GM12878 (cell line): Measurements from ENCODE around the gene COL15A1. TPM values are rescaled to one million over a fixed set of nuclear protein-coding genes. Genes with fewer than 3 reads are reported as not detected.

Experiments used
- ATAC-seq: fragments of 200-7000 bp; cut with Tn5 transposase; 3 replicates; pipeline ENCODE4 v1.9.1; 2020; ENCODE audit warnings: mild to moderate bottlenecking, moderate library complexity
- BruUV-seq: library from RNA; stranded (reverse); fragments of 400-500 nt; replicated peaks from 2 replicates; lab custom pipeline; 2021; lab: Mats Ljungman, UMichigan
- CTCF ChIA-PET: fragments of 300-600 bp; sonication (Branson Sonifier 250); formaldehyde crosslinking; extraction: SDS; loops from one replicate; lab custom pipeline; 2021; ENCODE audit warnings: inconsistent platforms; lab: Yijun Ruan, JAX
- POLR2A ChIA-PET: fragments of 350-600 bp; formaldehyde crosslinking; extraction: SDS; loops from one replicate; lab custom pipeline; 2021; ENCODE audit warnings: inconsistent platforms; lab: Charles Lee
- RAD21 ChIA-PET: fragments of 300-600 bp; sonication (Branson Sonifier 250); formaldehyde crosslinking; loops from one replicate; lab custom pipeline; 2023; ENCODE audit warnings: antibody characterized with exemption; ENCODE audit not compliant: unreplicated experiment; lab: Charles Lee
- SMC1A ChIA-PET: fragments of 300-600 bp; sonication (Branson Sonifier 250); formaldehyde crosslinking; loops from one replicate; lab custom pipeline; 2023; ENCODE audit not compliant: unreplicated experiment, uncharacterized antibody; lab: Charles Lee
- DNase-seq: peaks from one replicate; pipeline ENCODE4 v3.0.0-alpha.2; 2011; ENCODE audit warnings: low read depth, low spot score
- FAIRE-seq: peaks from 3 replicates; lab custom pipeline; 2011; peaks lifted over from hg19 to GRCh38; lab: Jason Lieb, UNC
- H2AFZ ChIP-seq: 2 replicates; pipeline ENCODE4 v1.6.0; 2011; ENCODE audit warnings: low read depth, low read length, control low read depth; ENCODE audit not compliant: control insufficient read depth
- H3K27ac ChIP-seq: 2 replicates; pipeline ENCODE4 v1.5.1; 2011; ENCODE audit warnings: control low read depth; ENCODE audit not compliant: control insufficient read depth, insufficient read depth
- H3K27me3 ChIP-seq, 2 experiments: replicated peaks in 1 of 2; 2 replicates each; pipeline versions ENCODE4 v1.6.0 to v1.6.1; 2011; ENCODE audit warnings: low read length in 1 of 2; ENCODE audit not compliant: control insufficient read depth in 2 of 2, insufficient read depth in 2 of 2
- H3K36me3 ChIP-seq, 2 experiments: 2 replicates each; pipeline ENCODE4 v1.5.1; 2011; ENCODE audit warnings: low read length in 1 of 2; ENCODE audit not compliant: control insufficient read depth in 2 of 2, insufficient read depth in 2 of 2
- H3K4me1 ChIP-seq: 2 replicates; pipeline ENCODE4 v1.6.1; 2011; ENCODE audit warnings: mild to moderate bottlenecking, low read length, moderate library complexity, mixed read lengths; ENCODE audit not compliant: control insufficient read depth, insufficient read depth
- H3K4me2 ChIP-seq: 2 replicates; pipeline ENCODE4 v1.6.0; 2011; ENCODE audit warnings: control low read depth; ENCODE audit not compliant: control insufficient read depth, insufficient read depth
- H3K4me3 ChIP-seq: fragments of 200-600 bp; sonication (generic); 2 replicates; pipeline ENCODE4 v1.5.1; 2016
- H3K79me2 ChIP-seq: 2 replicates; pipeline ENCODE4 v1.6.0; 2011; ENCODE audit warnings: low read length; ENCODE audit not compliant: control insufficient read depth, insufficient read depth
- H3K9ac ChIP-seq: 2 replicates; pipeline ENCODE4 v1.8.0; 2011; ENCODE audit warnings: low read length, control low read depth, mixed read lengths; ENCODE audit not compliant: control insufficient read depth, insufficient read depth
- H3K9me3 ChIP-seq: replicated peaks from 3 replicates; pipeline ENCODE4 v1.5.1; 2011; ENCODE audit warnings: mild to moderate bottlenecking, low read length; ENCODE audit not compliant: control insufficient read depth, insufficient read depth
- H4K20me1 ChIP-seq: 2 replicates; pipeline ENCODE4 v1.6.0; 2011; ENCODE audit not compliant: control insufficient read depth, insufficient read depth
- BACH1 ChIP-seq: fragments of 450-650 bp; IDR thresholded peaks from 2 replicates; pipeline ENCODE4 v1.6.1; 2017; ENCODE audit warnings: mild to moderate bottlenecking, borderline replicate concordance
- DPF2 ChIP-seq: fragments of 450-650 bp; IDR thresholded peaks from 2 replicates; pipeline ENCODE4 v1.6.1; 2017; ENCODE audit warnings: mild to moderate bottlenecking
- E4F1 ChIP-seq: fragments of 450-650 bp; IDR thresholded peaks from 2 replicates; pipeline ENCODE4 v1.6.1; 2018; ENCODE audit warnings: borderline replicate concordance, mild to moderate bottlenecking; ENCODE audit not compliant: partially characterized antibody
- IKZF1 ChIP-seq: fragments of 450-650 bp; conservative IDR thresholded peaks from 2 replicates; pipeline ENCODE4 v1.6.1; 2017; ENCODE audit warnings: antibody characterized with exemption, mild to moderate bottlenecking
- IRF4 ChIP-seq: IDR thresholded peaks from 2 replicates; pipeline ENCODE4 v1.6.1; 2011; ENCODE audit warnings: low read depth, low read length
- MTA2 ChIP-seq: fragments of 450-650 bp; IDR thresholded peaks from 2 replicates; pipeline ENCODE4 v1.6.1; 2016; ENCODE audit warnings: low read depth, mild to moderate bottlenecking, moderate library complexity
- NKRF ChIP-seq: fragments of 450-650 bp; conservative IDR thresholded peaks from 2 replicates; pipeline ENCODE4 v1.6.1; 2017; ENCODE audit warnings: mild to moderate bottlenecking, moderate library complexity
- RBBP5 ChIP-seq: fragments of 200-600 bp; sonication (generic); conservative IDR thresholded peaks from 2 replicates; pipeline ENCODE4 v1.6.1; 2016
- SKIL ChIP-seq: fragments of 450-650 bp; IDR thresholded peaks from 2 replicates; pipeline ENCODE4 v1.6.1; 2017; ENCODE audit warnings: mild to moderate bottlenecking, low read depth, inconsistent platforms; ENCODE audit not compliant: poor library complexity, severe bottlenecking
- SMAD5 ChIP-seq: IDR thresholded peaks from 2 replicates; pipeline ENCODE4 v1.6.1; 2016; ENCODE audit warnings: antibody characterized with exemption, low read depth
- TCF3 ChIP-seq: IDR thresholded peaks from 2 replicates; pipeline ENCODE4 v1.6.1; 2012; ENCODE audit warnings: low read depth, mild to moderate bottlenecking, low read length, borderline replicate concordance; ENCODE audit not compliant: insufficient read depth
- ZNF207 ChIP-seq: fragments of 450-650 bp; IDR thresholded peaks from 2 replicates; pipeline ENCODE4 v1.6.1; 2014; ENCODE audit warnings: antibody characterized with exemption, mild to moderate bottlenecking, borderline replicate concordance
- whole genome bisulfite sequencing: methylation state at CpG from one replicate; pipeline ENCODE4 v1.1.6; 2016; ENCODE audit warnings: low lambda C conversion rate; ENCODE audit not compliant: insufficient replicate concordance, insufficient coverage; ENCODE audit errors: missing lambda C conversion rate; 5-methylcytosine and 5-hydroxymethylcytosine counted together
- in situ Hi-C: fragments of 300-500 bp; cut with MboI; formaldehyde crosslinking; loops from 9 replicates; pipeline ENCODE4 v1.14.3; 2018; ENCODE audit warnings: mixed read lengths
- intact Hi-C: fragments of 100-400 bp; cut with micrococcal nuclease; formaldehyde crosslinking; loops from one replicate; pipeline ENCODE4 v1.14.2; 2022; ENCODE audit not compliant: unreplicated experiment
- polyA plus RNA-seq, 11 experiments: library from polyadenylated mRNA; depleted of rRNA in 4 of 11; unstranded in 6 of 11; stranded (reverse) in 5 of 11; fragments of >200 nt; fragmentation: Nextera tagmentation in 4 of 11; fragmentation: Illumina TruSeq in 1 of 11; extraction: Ambion mirVana in 4 of 11; extraction: Trizol in 1 of 11; gene quantifications; 1 replicate in 1 of 11; 2 replicates in 10 of 11; pipeline versions ENCODE4 v1.2.1 to v1.2.3, GENCODE V29; 2011 to 2016; ENCODE audit warnings: inconsistent platforms in 2 of 11, missing spikeins in 2 of 11, low read depth in 1 of 11
- total RNA-seq, 4 experiments: library from RNA; depleted of rRNA in 3 of 4; stranded (reverse); fragments of >200 nt in 3 of 4; fragmentation: Illumina TruSeq in 1 of 4; extraction: Trizol in 1 of 4; gene quantifications; 2 replicates each; pipeline versions ENCODE4 v1.2.1 to v1.2.3, GENCODE V29; 2013 to 2021
- TF ChIP-seq, protein P1 (sequence below): fragments of 450-650 bp; IDR thresholded peaks from 2 replicates; pipeline ENCODE4 v1.6.1; 2017; ENCODE audit warnings: low read depth, mild to moderate bottlenecking, moderate library complexity

The COL15A1 gene
- total and polyA plus RNA-seq, 10 of the 15 experiments (the other 5 are each of a cell fraction or from before 2014, with no cell fraction given): 0.01 to 0.28 (median 0.06) TPM; not detected in 2

DNA sequence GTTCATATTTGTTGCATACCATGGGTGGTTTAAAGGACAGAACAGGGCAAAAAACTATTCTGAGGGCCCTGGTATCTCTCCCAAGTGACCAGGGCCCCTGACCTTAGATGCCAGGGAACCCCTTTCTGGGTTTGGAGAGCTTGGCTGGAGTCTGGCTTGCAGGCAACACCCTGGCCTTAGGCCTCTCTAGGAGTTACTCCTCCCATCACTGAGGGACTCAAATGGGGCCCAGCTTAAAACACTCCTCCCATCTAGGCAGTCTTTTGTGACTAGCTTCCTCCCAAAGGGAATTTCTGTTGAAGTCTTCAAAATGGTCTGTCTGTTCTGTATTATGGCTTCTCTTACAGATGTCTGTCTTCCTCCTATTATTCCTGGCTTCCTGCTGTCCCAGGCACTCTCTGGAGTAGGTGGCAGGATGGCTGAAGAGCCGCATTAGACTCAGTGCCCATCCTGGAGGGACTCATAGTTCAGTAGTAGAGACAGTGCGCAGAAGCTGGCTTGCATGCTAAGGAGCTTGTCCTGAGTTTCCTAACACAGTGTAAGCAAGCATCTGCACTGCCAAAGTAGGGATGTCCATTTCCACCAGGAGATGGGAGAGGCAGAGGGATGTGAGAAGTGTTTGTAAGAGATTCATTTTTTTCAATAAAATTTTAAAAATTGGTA, 10.0 kb downstream of the COL15A1 start:
- in situ Hi-C loops: no loop called here
- H3K4me2 ChIP-seq: no peak overlapping the region
- H3K79me2 ChIP-seq: no peaks in the 10 kb centered on the region
- ChIA-PET POLR2A (no interaction called here), RAD21 (no interaction called here), CTCF (no interaction called here), SMC1A (no interaction called here)
- H3K9me3 ChIP-seq: no peaks in the 10 kb centered on the region; the same call in 2 of the 3 replicates
- no peak overlapping the region for H3K4me3 ChIP-seq
- H3K36me3 ChIP-seq: no peaks in the 10 kb centered on the region
- no peak overlapping the region for H3K27ac ChIP-seq
- no peaks in the 10 kb centered on the region for H3K27me3 ChIP-seq
- no peaks in the 10 kb centered on the region for H3K4me1 ChIP-seq
- H3K9ac ChIP-seq: no peak overlapping the region
- H4K20me1 ChIP-seq: no peaks in the 10 kb centered on the region
- FAIRE-seq: no peak
- intact Hi-C loops: no loop called here
- ATAC-seq: no peak
- H2AFZ ChIP-seq: no peak overlapping the region
- no TSS peak for BruUV-seq
- no peak for DNase-seq
- WGBS: 50% methylated on average over 2 of the region's 2 CpGs
- TF ChIP-seq E4F1 (no peak), MTA2 (no peak), RBBP5 (no peak), SKIL (no peak), NKRF (no peak), IRF4 (no peak), BACH1 (no peak), SMAD5 (no peak), DPF2 (no peak), ZNF207 (no peak), TCF3 (no peak), IKZF1 (no peak)
- TF ChIP-seq, protein P1, sequence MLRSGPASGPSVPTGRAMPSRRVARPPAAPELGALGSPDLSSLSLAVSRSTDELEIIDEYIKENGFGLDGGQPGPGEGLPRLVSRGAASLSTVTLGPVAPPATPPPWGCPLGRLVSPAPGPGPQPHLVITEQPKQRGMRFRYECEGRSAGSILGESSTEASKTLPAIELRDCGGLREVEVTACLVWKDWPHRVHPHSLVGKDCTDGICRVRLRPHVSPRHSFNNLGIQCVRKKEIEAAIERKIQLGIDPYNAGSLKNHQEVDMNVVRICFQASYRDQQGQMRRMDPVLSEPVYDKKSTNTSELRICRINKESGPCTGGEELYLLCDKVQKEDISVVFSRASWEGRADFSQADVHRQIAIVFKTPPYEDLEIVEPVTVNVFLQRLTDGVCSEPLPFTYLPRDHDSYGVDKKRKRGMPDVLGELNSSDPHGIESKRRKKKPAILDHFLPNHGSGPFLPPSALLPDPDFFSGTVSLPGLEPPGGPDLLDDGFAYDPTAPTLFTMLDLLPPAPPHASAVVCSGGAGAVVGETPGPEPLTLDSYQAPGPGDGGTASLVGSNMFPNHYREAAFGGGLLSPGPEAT: no peak
